GM18909 (cell line): ENCODE measurements around the gene EPHA5.

Experiments used
- ATAC-seq: cut with Tn5 transposase; IDR thresholded peaks from one replicate; pipeline ENCODE4 v1.9.1; 2021; ENCODE audit warnings: mild to moderate bottlenecking; ENCODE audit not compliant: unreplicated experiment, poor library complexity

The EPHA5 gene

DNA sequence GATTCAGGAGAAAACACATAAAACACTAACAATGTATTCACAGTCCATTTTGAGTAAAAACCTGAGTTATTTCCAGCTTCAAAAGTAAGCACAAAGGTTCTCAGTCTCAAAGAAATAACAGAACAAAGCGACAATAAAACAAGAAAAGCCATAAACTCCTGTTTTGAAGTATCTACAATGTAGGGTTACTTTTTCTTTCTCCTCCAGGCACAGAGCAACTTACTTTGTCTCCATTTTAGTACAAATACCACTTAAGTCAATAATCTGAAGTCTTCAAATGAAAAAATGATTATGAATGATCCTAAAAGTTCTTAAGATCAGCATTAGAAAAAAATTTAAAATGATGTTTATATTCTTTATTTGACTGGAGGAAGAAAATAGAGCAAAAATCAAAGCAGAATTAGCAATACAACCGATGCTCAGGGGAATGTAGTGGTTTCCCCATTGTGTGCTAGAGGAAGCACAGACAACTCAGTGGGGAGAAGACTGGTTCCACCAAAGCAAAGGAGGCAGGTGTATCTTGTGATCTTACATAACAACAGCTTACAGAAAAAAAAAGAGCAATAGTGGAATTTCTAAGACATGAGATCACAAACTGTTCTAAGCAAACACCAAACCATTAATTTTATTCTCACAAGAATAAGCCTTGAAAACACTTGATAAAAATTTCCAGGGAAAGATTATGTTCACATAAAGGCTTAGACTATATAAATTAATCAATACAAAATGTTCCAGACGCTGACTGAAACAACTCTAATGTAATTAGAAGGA, 35.1 kb downstream of the EPHA5 start:
- ATAC-seq, result no peak

DNA sequence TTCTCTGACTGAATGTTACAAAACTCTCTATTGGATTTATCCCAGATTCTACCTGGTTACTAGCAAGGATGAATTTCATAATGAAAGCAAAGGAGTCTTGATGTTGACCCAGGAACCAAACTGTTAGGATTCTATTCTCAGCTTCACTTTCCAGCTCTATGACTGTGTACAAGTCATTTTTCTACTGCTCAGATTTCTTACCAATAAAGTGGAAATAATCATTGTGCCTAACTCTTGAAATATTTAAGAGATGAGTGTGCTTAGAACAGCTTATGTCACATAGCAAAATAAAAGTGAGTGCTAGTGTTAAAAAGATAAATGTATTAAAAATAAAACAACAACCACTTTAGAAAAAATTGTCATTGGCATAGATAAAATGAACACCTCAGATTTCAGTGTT, 45.6 kb downstream of the EPHA5 start:
- ATAC-seq, result no peak

- no peak for ATAC-seq
Observed at GRCh38 chr4:65623506-65623905, 46.8 kb downstream of the EPHA5 start.

- ATAC-seq, result no peak
Observed at GRCh38 chr4:65617416-65617815, 52.9 kb downstream of the EPHA5 start.

GRCh38 chr4:65604515-65604914, 65.8 kb downstream of the EPHA5 start:
- ATAC-seq, result no peak

DNA sequence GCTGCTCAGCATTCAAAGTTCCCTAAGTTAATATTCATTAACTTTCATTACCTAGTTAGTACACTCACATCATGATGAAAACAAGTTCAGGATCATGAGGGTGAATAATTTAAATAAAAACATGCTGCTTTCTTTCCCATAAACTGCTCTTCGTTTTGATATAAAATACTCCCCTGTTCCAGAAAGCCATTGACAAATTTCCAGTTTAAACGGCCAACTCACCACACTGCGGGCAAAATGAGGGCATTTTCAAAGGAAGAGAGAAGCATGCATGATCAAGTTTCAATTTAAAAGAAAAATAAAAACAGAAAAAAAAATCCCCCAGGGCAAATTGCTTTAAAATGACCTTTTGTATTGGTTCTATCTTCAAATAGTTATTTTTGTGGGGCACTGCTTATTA, 69.6 kb downstream of the EPHA5 start:
- ATAC-seq, result no peak

- ATAC-seq, result no peak
Observed at GRCh38 chr4:65599340-65599739, 70.9 kb downstream of the EPHA5 start.

- no peak for ATAC-seq
Observed at GRCh38 chr4:65597697-65598096, 72.6 kb downstream of the EPHA5 start.

- ATAC-seq, result no peak
Observed at GRCh38 chr4:65592089-65592488, 78.2 kb downstream of the EPHA5 start.

- no peak for ATAC-seq
Observed at GRCh38 chr4:65589921-65590320, 80.4 kb downstream of the EPHA5 start.

- ATAC-seq, result no peak
Observed at GRCh38 chr4:65589331-65589730, 81.0 kb downstream of the EPHA5 start.

- ATAC-seq, result no peak
Observed at GRCh38 chr4:65580551-65580950, 89.7 kb downstream of the EPHA5 start.

DNA sequence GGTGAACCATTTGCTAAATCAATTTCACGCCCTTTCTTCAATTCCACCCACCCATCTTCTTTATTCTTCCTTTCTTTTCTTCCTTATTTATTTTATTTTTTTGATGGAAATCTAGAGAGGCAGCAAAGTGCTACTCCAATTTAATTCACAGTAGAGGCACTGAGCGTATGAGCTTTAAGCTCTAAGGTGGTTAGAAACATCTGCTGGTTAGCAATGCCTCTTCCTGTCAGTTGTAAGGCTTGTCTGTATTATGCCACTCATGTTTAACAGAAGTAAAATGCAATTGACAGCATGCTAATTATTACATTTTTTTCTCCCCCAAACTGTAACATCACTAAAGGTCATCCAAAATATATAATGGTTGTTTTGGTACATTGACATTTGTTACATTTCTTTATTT, 103.8 kb downstream of the EPHA5 start:
- no peak for ATAC-seq

DNA sequence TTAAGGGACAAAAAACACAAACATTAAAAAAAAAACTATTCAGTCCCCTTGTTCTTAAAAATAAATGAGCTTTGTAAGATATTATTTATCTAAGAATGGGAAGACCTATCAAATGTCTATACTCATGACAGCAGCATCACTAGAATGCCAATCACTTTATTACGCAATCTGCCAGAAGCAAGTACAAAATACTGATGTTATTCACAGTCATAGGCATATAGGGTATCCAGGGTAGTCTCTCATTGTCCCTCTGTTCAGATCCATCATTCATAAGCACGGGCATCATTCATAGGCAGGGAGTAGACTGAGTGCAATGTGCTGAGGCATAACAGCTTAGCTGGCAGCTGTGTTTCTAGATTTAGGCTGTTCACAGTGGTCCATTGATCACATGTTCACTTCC, 109.1 kb downstream of the EPHA5 start:
- ATAC-seq, result no peak

DNA sequence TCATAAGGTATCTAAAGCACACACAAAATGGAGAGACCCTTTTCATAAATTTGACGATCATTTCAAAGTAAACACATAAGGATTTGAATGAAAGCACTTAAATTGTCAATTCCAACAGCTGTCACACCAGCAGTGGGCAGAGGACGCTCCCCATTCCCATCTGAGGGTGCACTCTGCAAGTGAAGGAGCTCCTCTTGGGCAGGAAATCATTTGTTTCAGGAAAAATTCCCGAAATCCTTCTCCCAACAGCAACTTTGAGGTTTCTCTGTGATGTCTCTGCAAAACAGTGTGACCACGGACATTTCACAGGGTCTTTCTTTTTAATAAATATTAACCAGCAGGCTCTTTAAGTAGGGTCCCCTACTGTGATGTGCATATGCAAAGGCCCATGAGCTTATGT, 111.0 kb downstream of the EPHA5 start:
- no peak for ATAC-seq

DNA sequence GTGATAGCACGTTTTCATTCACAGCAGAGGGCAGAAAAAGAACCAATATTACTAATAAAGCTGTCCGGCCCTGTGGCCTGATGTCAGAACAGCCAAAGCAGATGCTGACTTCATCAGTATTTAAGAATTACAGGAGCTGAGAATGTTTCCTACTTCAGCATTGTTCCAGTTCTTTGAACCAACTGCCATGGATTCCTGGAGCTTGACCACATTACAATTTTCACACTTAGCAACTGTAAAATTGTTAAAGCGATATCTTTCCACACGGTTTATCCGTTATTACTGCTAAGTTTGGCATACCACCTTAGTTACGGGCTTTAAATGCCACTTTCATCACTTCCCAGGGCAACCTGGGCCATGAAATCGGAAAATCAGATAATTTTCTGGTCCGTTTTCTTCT, 118.2 kb downstream of the EPHA5 start:
- ATAC-seq, result no peak

- ATAC-seq, result no peak
Observed at GRCh38 chr4:65550500-65550899, 119.8 kb downstream of the EPHA5 start.

DNA sequence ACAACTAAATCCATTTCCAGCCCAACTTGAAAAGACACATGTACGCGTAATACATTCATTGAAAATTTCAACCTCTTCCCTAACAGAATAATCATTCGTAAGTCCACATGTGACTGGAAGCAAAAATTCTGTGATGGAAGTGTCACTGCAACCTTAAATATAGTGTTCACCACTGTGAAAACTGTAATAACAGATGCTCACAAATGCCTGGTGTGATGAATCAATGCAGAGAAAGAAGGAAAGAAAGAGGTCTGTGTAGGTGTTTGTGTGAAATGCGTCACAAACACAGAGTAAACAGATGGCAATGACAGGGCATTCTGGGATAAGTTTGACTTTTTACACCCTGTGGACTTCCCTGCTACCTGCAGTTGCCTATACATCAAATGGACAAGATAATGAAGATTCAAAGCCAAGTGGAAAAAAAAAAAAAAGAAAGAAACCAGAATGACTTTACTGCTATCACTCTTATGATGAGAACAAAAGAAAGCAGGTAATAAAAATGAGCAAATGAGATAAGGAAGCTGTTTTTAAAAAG, 123.3 kb downstream of the EPHA5 start:
- no peak for ATAC-seq

GRCh38 chr4:65538571-65538970, 131.7 kb downstream of the EPHA5 start:
- ATAC-seq, result no peak

GRCh38 chr4:65535113-65535512, 135.2 kb downstream of the EPHA5 start:
- ATAC-seq, result no peak

DNA sequence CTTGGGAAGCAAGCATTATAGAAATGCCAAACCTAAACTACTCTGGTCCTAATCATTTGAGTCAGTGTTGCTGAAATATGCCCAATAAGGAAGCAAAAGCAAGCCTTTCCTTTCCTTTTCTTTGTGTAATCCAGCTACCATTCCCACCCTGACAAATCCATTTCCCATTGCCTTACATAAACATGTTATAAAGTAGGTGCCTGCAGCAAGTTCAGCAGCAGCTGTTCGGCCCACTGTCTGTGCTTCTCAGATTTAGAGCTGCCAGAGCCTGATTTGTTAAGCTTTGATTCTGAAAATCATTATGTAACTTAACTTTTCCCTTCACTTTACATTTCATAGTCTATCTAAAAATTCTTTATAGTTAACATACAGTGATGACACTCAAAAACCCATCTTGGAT, 148.6 kb downstream of the EPHA5 start:
- ATAC-seq, result no peak

- ATAC-seq, result no peak
Observed at GRCh38 chr4:65515646-65516045, 154.6 kb downstream of the EPHA5 start.
